A673 (cell line): Measurements from ENCODE around the gene BPI. TPM values are rescaled to one million over a fixed set of nuclear protein-coding genes. Genes with fewer than 3 reads are reported as not detected.

Source experiments
- BruUV-seq: library from RNA; stranded (reverse); fragments of 400-500 nt; replicated peaks from 2 replicates; lab custom pipeline; 2021; lab: Mats Ljungman, UMichigan
- CTCF ChIA-PET: fragments of 300-600 bp; sonication (Branson Sonifier 250); formaldehyde crosslinking; loops from one replicate; lab custom pipeline; 2022; ENCODE audit warnings: antibody characterized with exemption; lab: Charles Lee
- POLR2A ChIA-PET: fragments of 300-600 bp; sonication (Branson Sonifier 250); formaldehyde crosslinking; loops from one replicate; lab custom pipeline; 2022; ENCODE audit warnings: antibody characterized with exemption; ENCODE audit not compliant: low non-redundant PET; lab: Charles Lee
- DNase-seq: peaks from one replicate; pipeline ENCODE4 v3.0.0-alpha.2; 2015; ENCODE audit warnings: low spot score
- H3K27ac ChIP-seq: fragments of 200-600 bp; sonication (generic); 2 replicates; pipeline ENCODE4 v1.5.1; 2016; ENCODE audit warnings: mixed run types, low read depth, mild to moderate bottlenecking, mixed read lengths, antibody characterized with exemption, low read length; ENCODE audit not compliant: poor library complexity, severe bottlenecking
- H3K27me3 ChIP-seq: fragments of 200-600 bp; sonication (generic); replicated peaks from 2 replicates; pipeline ENCODE4 v1.6.1; 2017; ENCODE audit warnings: mixed run types, low read depth, mild to moderate bottlenecking, mixed read lengths, antibody characterized with exemption, low read length; ENCODE audit not compliant: insufficient read depth, poor library complexity
- H3K36me3 ChIP-seq: fragments of 200-600 bp; sonication (generic); 2 replicates; pipeline ENCODE4 v1.6.1; 2016; ENCODE audit warnings: mixed run types, mild to moderate bottlenecking, mixed read lengths, antibody characterized with exemption, low read length; ENCODE audit not compliant: insufficient read depth, poor library complexity, severe bottlenecking
- H3K4me1 ChIP-seq: fragments of 200-600 bp; sonication (generic); 2 replicates; pipeline ENCODE4 v1.6.1; 2017; ENCODE audit warnings: mixed run types, mild to moderate bottlenecking, mixed read lengths, antibody characterized with exemption, low read length; ENCODE audit not compliant: insufficient read depth, poor library complexity, severe bottlenecking
- H3K4me3 ChIP-seq: fragments of 200-600 bp; sonication (generic); 2 replicates; pipeline ENCODE4 v1.5.1; 2016; ENCODE audit warnings: low read depth, mixed run types, mild to moderate bottlenecking, mixed read lengths, low read length; ENCODE audit not compliant: poor library complexity, severe bottlenecking
- H3K9me3 ChIP-seq: fragments of 200-600 bp; sonication (generic); 2 replicates; pipeline ENCODE4 v1.6.1; 2016; ENCODE audit warnings: mixed run types, low read depth, mild to moderate bottlenecking, mixed read lengths, antibody characterized with exemption, low read length; ENCODE audit not compliant: poor library complexity, severe bottlenecking
- EZH2 ChIP-seq: fragments of 200-600 bp; sonication (generic); IDR thresholded peaks from 2 replicates; pipeline ENCODE4 v1.6.1; 2017; ENCODE audit warnings: borderline replicate concordance, low read depth, mild to moderate bottlenecking, mixed read lengths, antibody characterized with exemption, low read length; ENCODE audit not compliant: poor library complexity, severe bottlenecking
- intact Hi-C: fragments of 100-400 bp; cut with micrococcal nuclease; formaldehyde crosslinking; loops from one replicate; pipeline ENCODE4 v1.10.0; 2022; ENCODE audit not compliant: unreplicated experiment
- total RNA-seq: library from RNA; stranded (reverse); gene quantifications from 2 replicates; pipeline ENCODE4 v1.2.3, GENCODE V29; 2021
- TF ChIP-seq, protein P1 (sequence below): fragments of 300-800, 200-600 bp; sonication (generic); conservative IDR thresholded peaks from 2 replicates; pipeline ENCODE4 v1.5.1; 2017; ENCODE audit warnings: low read depth, mild to moderate bottlenecking, antibody characterized with exemption, low read length, moderate library complexity, mixed read lengths

The BPI gene
- total RNA-seq, 1 experiment from 2014 or later = not detected

GRCh38 chr20:38346247-38346651 lies 42.3 kb downstream of the BPI start, which contains the start of gene LBP:
Gene LBP (plus strand): TSS chr20:38346482. CDS start chr20:38346517, 35 bp downstream.
- H3K4me1 ChIP-seq = no peaks in the 10 kb centered on the region
- H3K9me3 ChIP-seq = no peaks in the 10 kb centered on the region
- H3K27ac ChIP-seq = no peak within 1 kb of the TSS
- no peaks in the 10 kb centered on the region for H3K36me3 ChIP-seq
- no peak within 1 kb of the TSS for H3K4me3 ChIP-seq
- BruUV-seq = no TSS peak
- POLR2A ChIA-PET = no interaction called here
- TF ChIP-seq EZH2 = no peak
- no peaks in the 10 kb centered on the region for H3K27me3 ChIP-seq
- intact Hi-C loops = no loop called here
- CTCF ChIA-PET = no interaction called here
- DNase-seq = no peak

DNA sequence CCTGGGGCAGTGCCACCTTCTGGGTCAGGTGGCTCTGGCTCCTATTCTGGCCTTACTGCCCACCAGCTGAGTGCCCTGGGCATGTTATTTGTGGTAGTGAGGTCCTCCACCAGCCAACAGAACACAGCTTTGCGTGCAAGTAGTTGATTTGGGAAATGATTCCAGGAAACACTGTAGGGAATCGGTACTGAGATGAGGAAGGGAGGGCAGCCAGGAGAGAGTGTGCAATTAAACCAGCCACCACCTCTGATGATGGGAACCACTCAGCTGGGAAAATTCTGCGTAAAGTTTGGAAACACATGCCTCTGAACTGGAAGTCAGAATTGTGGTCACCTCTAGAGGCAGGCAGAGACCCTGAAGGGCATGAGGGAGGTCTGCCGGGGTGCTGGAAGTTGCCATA lies 42.8 kb downstream of the BPI start:
- ChIA-PET CTCF (no interaction called here), POLR2A (no interaction called here)

GRCh38 chr20:38349856-38350255 lies 45.9 kb downstream of the BPI start:
- H3K4me1 ChIP-seq = no peaks in the 10 kb centered on the region
- H3K4me3 ChIP-seq = no peak overlapping the region
- TF ChIP-seq, protein P1, sequence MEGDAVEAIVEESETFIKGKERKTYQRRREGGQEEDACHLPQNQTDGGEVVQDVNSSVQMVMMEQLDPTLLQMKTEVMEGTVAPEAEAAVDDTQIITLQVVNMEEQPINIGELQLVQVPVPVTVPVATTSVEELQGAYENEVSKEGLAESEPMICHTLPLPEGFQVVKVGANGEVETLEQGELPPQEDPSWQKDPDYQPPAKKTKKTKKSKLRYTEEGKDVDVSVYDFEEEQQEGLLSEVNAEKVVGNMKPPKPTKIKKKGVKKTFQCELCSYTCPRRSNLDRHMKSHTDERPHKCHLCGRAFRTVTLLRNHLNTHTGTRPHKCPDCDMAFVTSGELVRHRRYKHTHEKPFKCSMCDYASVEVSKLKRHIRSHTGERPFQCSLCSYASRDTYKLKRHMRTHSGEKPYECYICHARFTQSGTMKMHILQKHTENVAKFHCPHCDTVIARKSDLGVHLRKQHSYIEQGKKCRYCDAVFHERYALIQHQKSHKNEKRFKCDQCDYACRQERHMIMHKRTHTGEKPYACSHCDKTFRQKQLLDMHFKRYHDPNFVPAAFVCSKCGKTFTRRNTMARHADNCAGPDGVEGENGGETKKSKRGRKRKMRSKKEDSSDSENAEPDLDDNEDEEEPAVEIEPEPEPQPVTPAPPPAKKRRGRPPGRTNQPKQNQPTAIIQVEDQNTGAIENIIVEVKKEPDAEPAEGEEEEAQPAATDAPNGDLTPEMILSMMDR = no peak
- no peak for TF ChIP-seq EZH2
- no peaks in the 10 kb centered on the region for H3K27me3 ChIP-seq
- no peak overlapping the region for H3K27ac ChIP-seq
- intact Hi-C loops = no loop called here
- no peaks in the 10 kb centered on the region for H3K9me3 ChIP-seq
- no peak for DNase-seq
- H3K36me3 ChIP-seq = no peaks in the 10 kb centered on the region
- CTCF ChIA-PET = no interaction called here
- POLR2A ChIA-PET = interaction anchor here (0.6 kb wide), 1 partner anchor 85 kb away, joined by 4 read pairs; the partner anchor contains the start of gene SNHG17
- BruUV-seq = no TSS peak

More for the DNA sequence above, 42.8 kb downstream of the BPI start:
- no peak overlapping the region for H3K4me3 ChIP-seq
- H3K9me3 ChIP-seq = no peaks in the 10 kb centered on the region
- H3K27ac ChIP-seq = no peak overlapping the region
- BruUV-seq = no TSS peak
- H3K36me3 ChIP-seq = no peaks in the 10 kb centered on the region
- no peak for DNase-seq
- TF ChIP-seq EZH2 = no peak
- TF ChIP-seq, protein P1 = no peak
- intact Hi-C loops = no loop called here
- H3K4me1 ChIP-seq = no peaks in the 10 kb centered on the region
- no peaks in the 10 kb centered on the region for H3K27me3 ChIP-seq
